Esophagus muscularis mucosa (tissue), 4 donors: ENCODE data around the gene SERTM2. TPM values are rescaled to one million over a fixed set of nuclear protein-coding genes. Genes with fewer than 3 reads are reported as not detected.

Source experiments
- DNase-seq: peaks from one replicate; pipeline ENCODE4 v3.0.0-alpha.2; 2017; ENCODE audit errors: extremely low spot score
- H3K27ac ChIP-seq, 4 donors: fragments of 200-600 bp; sonication (generic); replicated peaks in 1 of 4; 1 replicate in 3 of 4; 2 replicates in 1 of 4; pipeline ENCODE4 v1.5.1; 2016 to 2019; ENCODE audit warnings: mild to moderate bottlenecking in 1 of 4
- H3K27me3 ChIP-seq, 4 donors: fragments of 200-600 bp; sonication (generic); one replicate each; pipeline versions ENCODE4 v1.5.1 to v1.6.0; 2016 to 2019
- H3K36me3 ChIP-seq, 4 donors: fragments of 200-600 bp; sonication (generic); one replicate each; pipeline ENCODE4 v1.5.1; 2016 to 2019
- H3K4me1 ChIP-seq, 4 donors: fragments of 200-600 bp; sonication (generic); one replicate each; pipeline ENCODE4 v1.5.1; 2016 to 2019
- H3K4me3 ChIP-seq, 4 donors: fragments of 200-600 bp; sonication (generic); 1 replicate in 2 of 4; 2 replicates in 2 of 4; pipeline ENCODE4 v1.5.1; 2016 to 2019; ENCODE audit warnings: mild to moderate bottlenecking in 4 of 4, moderate library complexity in 1 of 4
- H3K9me3 ChIP-seq, 4 donors: fragments of 200-600 bp; sonication (generic); 1 replicate in 3 of 4; 2 replicates in 1 of 4; pipeline ENCODE4 v1.5.1; 2016 to 2019
- CTCF ChIP-seq, 3 experiments: fragments of 200-600 bp in 2 of 3; fragments of 450-650 bp in 1 of 3; sonication (generic) in 2 of 3; IDR thresholded peaks; one replicate each; pipeline ENCODE4 v1.5.1; 2017 to 2019; ENCODE audit warnings: antibody characterized with exemption in 3 of 3, mild to moderate bottlenecking in 2 of 3, moderate library complexity in 1 of 3
- EP300 ChIP-seq: sonication (generic); formaldehyde crosslinking; IDR thresholded peaks from one replicate; pipeline ENCODE4 v1.6.1; 2017; ENCODE audit warnings: antibody characterized with exemption
- POLR2A ChIP-seq: fragments of 450-650 bp; IDR thresholded peaks from one replicate; pipeline ENCODE4 v1.6.1; 2017; ENCODE audit warnings: antibody characterized with exemption, moderate library complexity, mild to moderate bottlenecking, low read depth
- POLR2AphosphoS5 ChIP-seq, 2 donors: sonication (generic); formaldehyde crosslinking; IDR thresholded peaks; one replicate each; pipeline ENCODE4 v1.6.1; 2017; ENCODE audit warnings: antibody characterized with exemption in 2 of 2
- WGBS: methylation state at CpG from one replicate; pipeline ENCODE4 v1.1.5; 2018; 5-methylcytosine and 5-hydroxymethylcytosine counted together
- intact Hi-C: fragments of 100-400 bp; cut with DNase I; formaldehyde crosslinking; loops from one replicate; pipeline ENCODE4 v1.15.1; 2023
- total RNA-seq, 4 donors: library from RNA; depleted of rRNA; stranded (reverse); fragments of >200 nt; gene quantifications; one replicate each; pipeline versions ENCODE4 v1.1.0 to v1.2.1, GENCODE V29; 2016

The SERTM2 gene
- total RNA-seq, 4 donors from 2014 or later: not detected

GRCh38 chrX:111503485-111503993 is 7.9 kb upstream of the SERTM2 start:
- Histone ChIP-seq H3K4me3 (no peak overlapping the region), H3K36me3 (no peaks in the 10 kb centered on the region), H3K9me3 (no peaks in the 10 kb centered on the region), H3K27ac (no peak overlapping the region), H3K4me1 (no peaks in the 10 kb centered on the region), H3K27me3 (peaks cover 0 to 8% (median 0%) of the 10 kb centered on the region in 4 donors)
- DNase-seq: no peak
- intact Hi-C loops: no loop called here
- no peak for TF ChIP-seq POLR2A
- no peak for TF ChIP-seq EP300
- WGBS: 32% methylated on average over 2 of the region's 2 CpGs

GRCh38 chrX:111504941-111505340 is 6.5 kb upstream of the SERTM2 start:
- H3K36me3 ChIP-seq: no peaks in the 10 kb centered on the region
- no peak for DNase-seq
- intact Hi-C loops: no loop called here
- 56% methylated on average over 6 of the region's 6 CpGs for WGBS
- no peak overlapping the region for H3K4me3 ChIP-seq
- no peaks in the 10 kb centered on the region for H3K4me1 ChIP-seq
- no peak overlapping the region for H3K27ac ChIP-seq
- peaks cover 0 to 8% (median 0%) of the 10 kb centered on the region in 4 donors for H3K27me3 ChIP-seq
- H3K9me3 ChIP-seq: no peaks in the 10 kb centered on the region
- no peak for TF ChIP-seq POLR2AphosphoS5 (IDR thresholded peaks at IDR 0.05)
- TF ChIP-seq CTCF (IDR thresholded peaks at IDR 0.05): no peak
- TF ChIP-seq EP300: no peak
- no peak for TF ChIP-seq POLR2A

- no peak for TF ChIP-seq CTCF (IDR thresholded peaks at IDR 0.05)
- no peak for TF ChIP-seq EP300
- TF ChIP-seq POLR2AphosphoS5 (IDR thresholded peaks at IDR 0.05): no peak
Observed at GRCh38 chrX:111505783-111506182, 5.7 kb upstream of the SERTM2 start.

GRCh38 chrX:111506826-111507225 is 4.6 kb upstream of the SERTM2 start:
- DNase-seq: no peak
- no peak for TF ChIP-seq POLR2A
- TF ChIP-seq POLR2AphosphoS5 (IDR thresholded peaks at IDR 0.05): no peak
- no peak for TF ChIP-seq EP300
- TF ChIP-seq CTCF (IDR thresholded peaks at IDR 0.05): no peak
- no peak overlapping the region for H3K27ac ChIP-seq
- no peaks in the 10 kb centered on the region for H3K36me3 ChIP-seq
- H3K4me3 ChIP-seq: no peak overlapping the region
- intact Hi-C loops: no loop called here
- WGBS: 77% methylated on average over 1 of the region's 1 CpG
- peaks cover 0 to 5% (median 0%) of the 10 kb centered on the region in 4 donors for H3K4me1 ChIP-seq
- H3K9me3 ChIP-seq: no peaks in the 10 kb centered on the region
- H3K27me3 ChIP-seq: peaks cover 0 to 8% (median 0%) of the 10 kb centered on the region in 4 donors

More at GRCh38 chrX:111505783-111506182, 5.7 kb upstream of the SERTM2 start:
- no peak for DNase-seq
- no peaks in the 10 kb centered on the region for H3K4me1 ChIP-seq
- no peak overlapping the region for H3K4me3 ChIP-seq
- no peaks in the 10 kb centered on the region for H3K9me3 ChIP-seq
- H3K27me3 ChIP-seq: peaks cover 0 to 8% (median 0%) of the 10 kb centered on the region in 4 donors
- no peak overlapping the region for H3K27ac ChIP-seq
- 87% methylated on average over 2 of the region's 2 CpGs for WGBS
- intact Hi-C loops: no loop called here
- H3K36me3 ChIP-seq: no peaks in the 10 kb centered on the region

GRCh38 chrX:111507933-111508332 is 3.5 kb upstream of the SERTM2 start:
- Histone ChIP-seq H3K36me3 (no peaks in the 10 kb centered on the region), H3K4me3 (no peak overlapping the region), H3K27ac (no peak overlapping the region), H3K4me1 (peaks cover 0 to 8% (median 0%) of the 10 kb centered on the region in 4 donors), H3K9me3 (no peaks in the 10 kb centered on the region), H3K27me3 (peaks cover 0 to 8% (median 0%) of the 10 kb centered on the region in 4 donors)
- TF ChIP-seq CTCF (IDR thresholded peaks at IDR 0.05): no peak
- no peak for TF ChIP-seq POLR2AphosphoS5 (IDR thresholded peaks at IDR 0.05)
- TF ChIP-seq EP300: no peak
- TF ChIP-seq POLR2A: no peak
- intact Hi-C loops: no loop called here
- DNase-seq: no peak
